PC-9 (cell line): ENCODE measurements around the gene BACE1-AS. TPM values are rescaled to one million over a fixed set of nuclear protein-coding genes. Genes with fewer than 3 reads are reported as not detected.

Experiments
- BruUV-seq: library from RNA; stranded (reverse); fragments of 400-500 nt; replicated peaks from 2 replicates; lab custom pipeline; 2021; lab: Mats Ljungman, UMichigan
- CTCF ChIA-PET: fragments of 300-600 bp; sonication (Branson Sonifier 250); formaldehyde crosslinking; loops from one replicate; lab custom pipeline; 2022; ENCODE audit warnings: antibody characterized with exemption; lab: Charles Lee
- POLR2A ChIA-PET: fragments of 300-600 bp; sonication (Branson Sonifier 250); formaldehyde crosslinking; loops from one replicate; lab custom pipeline; 2022; ENCODE audit warnings: antibody characterized with exemption; ENCODE audit not compliant: unreplicated experiment; lab: Charles Lee
- DNase-seq, 2 experiments: peaks; one replicate each; pipeline versions ENCODE4 v3.0.0 to v3.0.0-alpha.2; 2015 to 2022; ENCODE audit warnings: mixed read lengths in 1 of 2
- H2AFZ ChIP-seq: fragments of 200-600 bp; sonication (generic); 2 replicates; pipeline ENCODE4 v1.8.1; 2017; ENCODE audit warnings: antibody characterized with exemption
- H3F3A ChIP-seq: fragments of 200-600 bp; sonication (generic); 2 replicates; pipeline ENCODE4 v1.8.1; 2017; ENCODE audit warnings: antibody characterized with exemption, mild to moderate bottlenecking, low read depth; ENCODE audit not compliant: insufficient read depth
- H3K27ac ChIP-seq: fragments of 200-600 bp; sonication (generic); 2 replicates; pipeline ENCODE4 v1.6.1; 2016; ENCODE audit warnings: mixed run types
- H3K27me3 ChIP-seq: fragments of 200-600 bp; sonication (generic); 2 replicates; pipeline ENCODE4 v1.6.1; 2016; ENCODE audit warnings: low read depth, mixed run types; ENCODE audit not compliant: insufficient read depth
- H3K36me3 ChIP-seq: fragments of 200-600 bp; sonication (generic); 2 replicates; pipeline ENCODE4 v1.6.1; 2016; ENCODE audit warnings: low read depth, mixed run types
- H3K4me1 ChIP-seq: fragments of 200-600 bp; sonication (generic); replicated peaks from 2 replicates; pipeline ENCODE4 v1.6.1; 2016; ENCODE audit warnings: mixed run types; ENCODE audit not compliant: insufficient read depth
- H3K4me2 ChIP-seq: fragments of 200-600 bp; sonication (generic); 2 replicates; pipeline ENCODE4 v1.6.1; 2017; ENCODE audit warnings: mixed run types
- H3K4me3 ChIP-seq: fragments of 200-600 bp; sonication (generic); 2 replicates; pipeline ENCODE4 v1.6.1; 2016; ENCODE audit warnings: mixed run types
- H3K79me2 ChIP-seq: fragments of 200-600 bp; sonication (generic); 2 replicates; pipeline ENCODE4 v1.6.1; 2017; ENCODE audit warnings: low read depth, mixed run types
- H3K9me2 ChIP-seq: fragments of 200-600 bp; sonication (generic); 2 replicates; pipeline ENCODE4 v1.8.1; 2017; ENCODE audit warnings: mild to moderate bottlenecking; ENCODE audit not compliant: insufficient read depth
- H3K9me3 ChIP-seq: fragments of 200-600 bp; sonication (generic); 2 replicates; pipeline ENCODE4 v1.8.1; 2016; ENCODE audit warnings: low read depth; ENCODE audit not compliant: insufficient read depth
- H4K20me1 ChIP-seq: fragments of 200-600 bp; sonication (generic); 2 replicates; pipeline ENCODE4 v1.8.1; 2017; ENCODE audit not compliant: insufficient read depth
- EZH2 ChIP-seq: fragments of 200-600 bp; sonication (generic); IDR thresholded peaks from 2 replicates; pipeline ENCODE4 v1.8.0; 2017; ENCODE audit warnings: antibody characterized with exemption, low read depth
- intact Hi-C: fragments of 100-400 bp; cut with micrococcal nuclease; formaldehyde crosslinking; loops from one replicate; pipeline ENCODE4 v1.10.0; 2022; ENCODE audit not compliant: unreplicated experiment
- total RNA-seq: library from RNA; stranded (reverse); gene quantifications from 2 replicates; pipeline ENCODE4 v1.2.3, GENCODE V29; 2021
- TF ChIP-seq, protein P1 (sequence below): fragments of 200-600 bp; sonication (generic); conservative IDR thresholded peaks from 2 replicates; pipeline ENCODE4 v1.6.1; 2017; ENCODE audit warnings: mixed run types, antibody characterized with exemption, mild to moderate bottlenecking, moderate library complexity

The BACE1-AS gene
- total RNA-seq, 1 experiment from 2014 or later: 8.8 TPM

DNA sequence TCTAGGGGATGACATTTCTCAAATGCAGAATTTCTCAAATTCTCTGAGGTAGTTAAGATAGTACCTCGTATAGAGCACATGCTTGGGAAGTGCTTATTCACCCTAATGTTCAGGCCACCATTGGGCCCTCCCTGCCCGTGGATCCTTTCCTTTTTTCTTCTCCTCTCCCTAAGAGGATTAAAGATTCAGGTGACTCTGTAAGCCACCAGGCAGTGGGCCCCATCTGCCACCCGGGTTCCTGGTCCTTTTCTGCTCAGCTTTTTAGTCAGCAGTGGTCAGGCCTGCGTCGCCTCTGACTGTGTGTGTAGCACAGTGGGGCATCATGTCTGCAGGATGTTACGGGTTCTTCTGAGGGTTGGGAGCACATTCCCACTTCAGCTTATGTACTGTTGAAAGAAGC lies 43.8 kb downstream of the BACE1-AS start:
- no peak for DNase-seq
- H3K9me2 ChIP-seq: no peaks in the 10 kb centered on the region
- no peak overlapping the region for H3K4me2 ChIP-seq
- H3K36me3 ChIP-seq: no peaks in the 10 kb centered on the region
- H3K4me3 ChIP-seq: no peak overlapping the region
- H3K79me2 ChIP-seq: no peaks in the 10 kb centered on the region
- no peak overlapping the region for H3K27ac ChIP-seq
- no peaks in the 10 kb centered on the region for H4K20me1 ChIP-seq
- BruUV-seq: no TSS peak
- no peak overlapping the region for H2AFZ ChIP-seq
- POLR2A ChIA-PET: no interaction called here
- TF ChIP-seq, protein P1, sequence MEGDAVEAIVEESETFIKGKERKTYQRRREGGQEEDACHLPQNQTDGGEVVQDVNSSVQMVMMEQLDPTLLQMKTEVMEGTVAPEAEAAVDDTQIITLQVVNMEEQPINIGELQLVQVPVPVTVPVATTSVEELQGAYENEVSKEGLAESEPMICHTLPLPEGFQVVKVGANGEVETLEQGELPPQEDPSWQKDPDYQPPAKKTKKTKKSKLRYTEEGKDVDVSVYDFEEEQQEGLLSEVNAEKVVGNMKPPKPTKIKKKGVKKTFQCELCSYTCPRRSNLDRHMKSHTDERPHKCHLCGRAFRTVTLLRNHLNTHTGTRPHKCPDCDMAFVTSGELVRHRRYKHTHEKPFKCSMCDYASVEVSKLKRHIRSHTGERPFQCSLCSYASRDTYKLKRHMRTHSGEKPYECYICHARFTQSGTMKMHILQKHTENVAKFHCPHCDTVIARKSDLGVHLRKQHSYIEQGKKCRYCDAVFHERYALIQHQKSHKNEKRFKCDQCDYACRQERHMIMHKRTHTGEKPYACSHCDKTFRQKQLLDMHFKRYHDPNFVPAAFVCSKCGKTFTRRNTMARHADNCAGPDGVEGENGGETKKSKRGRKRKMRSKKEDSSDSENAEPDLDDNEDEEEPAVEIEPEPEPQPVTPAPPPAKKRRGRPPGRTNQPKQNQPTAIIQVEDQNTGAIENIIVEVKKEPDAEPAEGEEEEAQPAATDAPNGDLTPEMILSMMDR: no peak
- TF ChIP-seq EZH2: no peak
- H3K27me3 ChIP-seq: no peaks in the 10 kb centered on the region
- intact Hi-C loops: no loop called here
- CTCF ChIA-PET: no interaction called here
- H3F3A ChIP-seq: no peaks in the 10 kb centered on the region
- no peaks in the 10 kb centered on the region for H3K4me1 ChIP-seq
- no peaks in the 10 kb centered on the region for H3K9me3 ChIP-seq

- no peaks in the 10 kb centered on the region for H3K36me3 ChIP-seq
- no peak for TF ChIP-seq EZH2
- TF ChIP-seq, protein P1: no peak
- H3K4me3 ChIP-seq: no peak overlapping the region
- no peak overlapping the region for H2AFZ ChIP-seq
- ChIA-PET POLR2A (no interaction called here), CTCF (interaction anchor here (0.7 kb wide), 1 partner anchor 18 kb away, joined by 4 read pairs; no protein-coding TSS in a partner anchor)
- H3K27ac ChIP-seq: no peak overlapping the region
- H3F3A ChIP-seq: no peaks in the 10 kb centered on the region
- no peaks in the 10 kb centered on the region for H3K79me2 ChIP-seq
- intact Hi-C loops: no loop called here
- no peak overlapping the region for H3K4me2 ChIP-seq
- no peaks in the 10 kb centered on the region for H3K9me3 ChIP-seq
- no peaks in the 10 kb centered on the region for H3K4me1 ChIP-seq
- BruUV-seq: no TSS peak
- no peaks in the 10 kb centered on the region for H3K9me2 ChIP-seq
- DNase-seq: no peak
- H3K27me3 ChIP-seq: no peaks in the 10 kb centered on the region
- no peaks in the 10 kb centered on the region for H4K20me1 ChIP-seq
Measured at GRCh38 chr11:117335399-117335798, 44.3 kb downstream of the BACE1-AS start.

DNA sequence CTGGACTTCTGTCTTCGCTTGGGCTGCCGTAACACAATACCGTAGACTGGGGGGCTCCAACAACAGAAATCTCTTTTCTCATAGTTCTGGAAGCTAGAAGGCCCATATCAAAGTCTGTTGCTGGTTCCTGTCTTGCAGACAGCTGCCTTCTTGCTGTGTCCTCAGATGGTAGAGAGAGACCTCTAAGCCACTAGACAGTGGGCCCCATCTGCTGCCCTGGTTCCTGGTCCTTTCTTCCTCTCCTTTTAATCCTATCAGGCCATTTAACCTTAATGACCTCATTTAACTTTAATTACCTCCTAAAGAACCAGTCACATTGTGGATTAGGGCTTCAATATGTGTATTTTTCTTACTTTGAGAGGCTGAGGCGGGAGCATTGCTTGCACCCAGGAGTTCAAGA lies 45.9 kb downstream of the BACE1-AS start:
- intact Hi-C loops: no loop called here
- no peaks in the 10 kb centered on the region for H3K27me3 ChIP-seq
- ChIA-PET CTCF (no interaction called here), POLR2A (no interaction called here)
- H3K4me3 ChIP-seq: no peak overlapping the region
- TF ChIP-seq, protein P1: no peak
- TF ChIP-seq EZH2: no peak
- H3K9me3 ChIP-seq: no peaks in the 10 kb centered on the region
- no peak overlapping the region for H3K4me2 ChIP-seq
- no peaks in the 10 kb centered on the region for H3K36me3 ChIP-seq
- H3K4me1 ChIP-seq: no peaks in the 10 kb centered on the region
- BruUV-seq: no TSS peak
- no peaks in the 10 kb centered on the region for H3F3A ChIP-seq
- no peaks in the 10 kb centered on the region for H3K9me2 ChIP-seq
- no peaks in the 10 kb centered on the region for H4K20me1 ChIP-seq
- no peak for DNase-seq
- H3K27ac ChIP-seq: no peak overlapping the region
- no peak overlapping the region for H2AFZ ChIP-seq
- H3K79me2 ChIP-seq: no peaks in the 10 kb centered on the region

Other genes starting within 250 kb of the BACE1-AS start
- 28.6 and 30.2 TPM in 2 replicates for gene SIK3, start 192.9 kb upstream of the BACE1-AS start, total RNA-seq
- gene PAFAH1B2, start 147.1 kb upstream of the BACE1-AS start, total RNA-seq: 83.7 and 91.3 TPM in 2 replicates
- gene SIDT2, start 112.6 kb upstream of the BACE1-AS start, total RNA-seq: 20.1 and 20.3 TPM in 2 replicates
- gene TAGLN, start 92.0 kb upstream of the BACE1-AS start, total RNA-seq: 11.0 and 16.9 TPM in 2 replicates
- gene PCSK7, start 59.3 kb upstream of the BACE1-AS start, total RNA-seq: 41.6 and 50.4 TPM in 2 replicates
- 27.2 and 28.1 TPM in 2 replicates for gene RNF214, start 58.7 kb upstream of the BACE1-AS start, total RNA-seq
- 9.6 and 10.6 TPM in 2 replicates for gene BACE1, start 24.9 kb downstream of the BACE1-AS start, total RNA-seq
- 33.0 and 33.9 TPM in 2 replicates for gene CEP164, start 36.5 kb downstream of the BACE1-AS start, total RNA-seq